DOHH2 (cell line): ENCODE data around the gene ZNF280B.

Experiments used
- CTCF ChIP-seq: fragments of 200-600 bp; sonication (generic); IDR thresholded peaks from one replicate; pipeline ENCODE4 v1.5.1; 2014; ENCODE audit warnings: antibody characterized with exemption, mild to moderate bottlenecking, low read depth, low read length; ENCODE audit not compliant: poor library complexity, severe bottlenecking
- EZH2phosphoT487 ChIP-seq: fragments of 200-600 bp; sonication (generic); IDR thresholded peaks from 2 replicates; pipeline ENCODE4 v1.6.1; 2017; ENCODE audit warnings: borderline replicate concordance, mild to moderate bottlenecking, antibody characterized with exemption, low read length, moderate library complexity, mixed read lengths

- no peak for TF ChIP-seq CTCF
- TF ChIP-seq EZH2phosphoT487: no peak
Observed at GRCh38 chr22:22480940-22481339, 27.6 kb downstream of the ZNF280B start.
